GF-D8 (cell line): ENCODE measurements around the gene VARS2.
"Not testable (repeated sequence)": the region's sequence is repeated elsewhere in the genome, so short reads cannot be mapped to it uniquely, and the experiment has no call there.

Experiments used
- DNase-seq: peaks from one replicate; lab custom pipeline; 2025; lab: John Stamatoyannopoulos, UW

VARS2 gene

GRCh38 chr6:30963641-30964040 is 49.6 kb downstream of the VARS2 start:
- DNase-seq, result no peak

- no peak for DNase-seq
Measured at GRCh38 chr6:30964075-30964474, 50.0 kb downstream of the VARS2 start.

GRCh38 chr6:30965140-30965601 is 51.1 kb downstream of the VARS2 start:
- DNase-seq, result no peak

GRCh38 chr6:30966154-30966553 is 52.1 kb downstream of the VARS2 start:
- no peak for DNase-seq

GRCh38 chr6:30969171-30969570 is 55.1 kb downstream of the VARS2 start:
- DNase-seq, result not testable (repeated sequence)

GRCh38 chr6:30970946-30971345 is 56.9 kb downstream of the VARS2 start:
- no peak for DNase-seq

GRCh38 chr6:30972816-30973215 is 58.8 kb downstream of the VARS2 start:
- DNase-seq, result no peak

GRCh38 chr6:30974490-30975252 is 60.6 kb downstream of the VARS2 start:
- no peak for DNase-seq
